GM23338 (cell line): Measurements from ENCODE around the gene GNRH2. TPM values are rescaled to one million over a fixed set of nuclear protein-coding genes. Genes with fewer than 3 reads are reported as not detected.

Experiments
- CREB1 ChIP-seq: fragments of 250-450 bp; sonication (Bioruptor Pico); IDR thresholded peaks from 2 replicates; pipeline ENCODE4 v1.5.0; 2020; ENCODE audit warnings: low read depth, mild to moderate bottlenecking, moderate library complexity
- EZH2phosphoT487 ChIP-seq: fragments of 200-600 bp; sonication (generic); IDR thresholded peaks from one replicate; pipeline ENCODE4 v1.8.1; 2018; ENCODE audit warnings: antibody characterized with exemption; ENCODE audit not compliant: unreplicated experiment
- JUNB ChIP-seq: IDR thresholded peaks from one replicate; pipeline ENCODE4 v1.6.1; 2016; ENCODE audit warnings: antibody characterized with exemption; ENCODE audit not compliant: unreplicated experiment
- NANOG ChIP-seq: IDR thresholded peaks from 2 replicates; pipeline ENCODE4 v1.6.1; 2016; ENCODE audit warnings: antibody characterized with exemption, borderline replicate concordance
- STAT1 ChIP-seq: IDR thresholded peaks from one replicate; pipeline ENCODE4 v1.6.1; 2016; ENCODE audit warnings: antibody characterized with exemption; ENCODE audit not compliant: unreplicated experiment
- ZNF114 ChIP-seq: fragments of 250-450 bp; sonication (Bioruptor Pico); IDR thresholded peaks from 2 replicates; pipeline ENCODE4 v1.5.0; 2020; ENCODE audit warnings: mild to moderate bottlenecking, moderate library complexity
- ZNF331 ChIP-seq: fragments of 250-450 bp; sonication (Bioruptor Pico); IDR thresholded peaks from 2 replicates; pipeline ENCODE4 v1.5.0; 2020; ENCODE audit warnings: low read depth, mild to moderate bottlenecking, moderate library complexity
- polyA plus RNA-seq: library from polyadenylated mRNA; unstranded; fragments of >200 nt; fragmentation: Nextera tagmentation; extraction: Ambion mirVana; gene quantifications from 2 replicates; pipeline ENCODE4 v1.2.1, GENCODE V29; 2016
- total RNA-seq: library from RNA; depleted of rRNA; stranded (reverse); fragments of >200 nt; shearing (Covaris generic); gene quantifications from 2 replicates; pipeline ENCODE4 v1.2.3, GENCODE V29; 2014
- TF ChIP-seq, protein P1 (sequence below): fragments of 250-450 bp; sonication (Bioruptor Pico); IDR thresholded peaks from 2 replicates; pipeline ENCODE4 v1.5.0; 2020; ENCODE audit warnings: mild to moderate bottlenecking, moderate library complexity
- TF ChIP-seq, protein P2 (sequence below): IDR thresholded peaks from one replicate; pipeline ENCODE4 v1.6.1; 2018; ENCODE audit warnings: antibody characterized with exemption; ENCODE audit not compliant: unreplicated experiment

GNRH2 gene
- total and polyA plus RNA-seq, 2 experiments from 2014 or later: not detected

DNA sequence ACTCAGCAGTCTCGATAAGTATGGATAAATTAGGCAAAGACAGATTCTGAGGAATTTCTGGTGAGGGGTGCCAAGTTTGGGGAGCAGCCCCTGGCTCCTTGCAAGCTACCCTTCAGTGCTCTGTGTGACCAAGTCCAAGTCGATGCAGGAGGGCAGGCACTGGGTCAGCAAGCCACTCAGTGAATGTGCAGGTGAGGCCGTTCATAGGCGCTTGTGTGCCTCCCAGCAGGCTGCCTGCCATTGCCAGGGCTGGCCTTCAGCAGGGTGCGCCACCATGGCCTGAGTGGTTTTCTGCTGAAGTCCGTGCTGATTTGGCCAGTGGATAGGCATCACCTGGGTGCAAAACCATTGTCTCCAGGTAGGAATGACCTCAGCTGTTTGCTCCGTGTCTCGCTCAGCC lies 3.3 kb upstream of the GNRH2 start (continued):
- TF ChIP-seq, protein P1, sequence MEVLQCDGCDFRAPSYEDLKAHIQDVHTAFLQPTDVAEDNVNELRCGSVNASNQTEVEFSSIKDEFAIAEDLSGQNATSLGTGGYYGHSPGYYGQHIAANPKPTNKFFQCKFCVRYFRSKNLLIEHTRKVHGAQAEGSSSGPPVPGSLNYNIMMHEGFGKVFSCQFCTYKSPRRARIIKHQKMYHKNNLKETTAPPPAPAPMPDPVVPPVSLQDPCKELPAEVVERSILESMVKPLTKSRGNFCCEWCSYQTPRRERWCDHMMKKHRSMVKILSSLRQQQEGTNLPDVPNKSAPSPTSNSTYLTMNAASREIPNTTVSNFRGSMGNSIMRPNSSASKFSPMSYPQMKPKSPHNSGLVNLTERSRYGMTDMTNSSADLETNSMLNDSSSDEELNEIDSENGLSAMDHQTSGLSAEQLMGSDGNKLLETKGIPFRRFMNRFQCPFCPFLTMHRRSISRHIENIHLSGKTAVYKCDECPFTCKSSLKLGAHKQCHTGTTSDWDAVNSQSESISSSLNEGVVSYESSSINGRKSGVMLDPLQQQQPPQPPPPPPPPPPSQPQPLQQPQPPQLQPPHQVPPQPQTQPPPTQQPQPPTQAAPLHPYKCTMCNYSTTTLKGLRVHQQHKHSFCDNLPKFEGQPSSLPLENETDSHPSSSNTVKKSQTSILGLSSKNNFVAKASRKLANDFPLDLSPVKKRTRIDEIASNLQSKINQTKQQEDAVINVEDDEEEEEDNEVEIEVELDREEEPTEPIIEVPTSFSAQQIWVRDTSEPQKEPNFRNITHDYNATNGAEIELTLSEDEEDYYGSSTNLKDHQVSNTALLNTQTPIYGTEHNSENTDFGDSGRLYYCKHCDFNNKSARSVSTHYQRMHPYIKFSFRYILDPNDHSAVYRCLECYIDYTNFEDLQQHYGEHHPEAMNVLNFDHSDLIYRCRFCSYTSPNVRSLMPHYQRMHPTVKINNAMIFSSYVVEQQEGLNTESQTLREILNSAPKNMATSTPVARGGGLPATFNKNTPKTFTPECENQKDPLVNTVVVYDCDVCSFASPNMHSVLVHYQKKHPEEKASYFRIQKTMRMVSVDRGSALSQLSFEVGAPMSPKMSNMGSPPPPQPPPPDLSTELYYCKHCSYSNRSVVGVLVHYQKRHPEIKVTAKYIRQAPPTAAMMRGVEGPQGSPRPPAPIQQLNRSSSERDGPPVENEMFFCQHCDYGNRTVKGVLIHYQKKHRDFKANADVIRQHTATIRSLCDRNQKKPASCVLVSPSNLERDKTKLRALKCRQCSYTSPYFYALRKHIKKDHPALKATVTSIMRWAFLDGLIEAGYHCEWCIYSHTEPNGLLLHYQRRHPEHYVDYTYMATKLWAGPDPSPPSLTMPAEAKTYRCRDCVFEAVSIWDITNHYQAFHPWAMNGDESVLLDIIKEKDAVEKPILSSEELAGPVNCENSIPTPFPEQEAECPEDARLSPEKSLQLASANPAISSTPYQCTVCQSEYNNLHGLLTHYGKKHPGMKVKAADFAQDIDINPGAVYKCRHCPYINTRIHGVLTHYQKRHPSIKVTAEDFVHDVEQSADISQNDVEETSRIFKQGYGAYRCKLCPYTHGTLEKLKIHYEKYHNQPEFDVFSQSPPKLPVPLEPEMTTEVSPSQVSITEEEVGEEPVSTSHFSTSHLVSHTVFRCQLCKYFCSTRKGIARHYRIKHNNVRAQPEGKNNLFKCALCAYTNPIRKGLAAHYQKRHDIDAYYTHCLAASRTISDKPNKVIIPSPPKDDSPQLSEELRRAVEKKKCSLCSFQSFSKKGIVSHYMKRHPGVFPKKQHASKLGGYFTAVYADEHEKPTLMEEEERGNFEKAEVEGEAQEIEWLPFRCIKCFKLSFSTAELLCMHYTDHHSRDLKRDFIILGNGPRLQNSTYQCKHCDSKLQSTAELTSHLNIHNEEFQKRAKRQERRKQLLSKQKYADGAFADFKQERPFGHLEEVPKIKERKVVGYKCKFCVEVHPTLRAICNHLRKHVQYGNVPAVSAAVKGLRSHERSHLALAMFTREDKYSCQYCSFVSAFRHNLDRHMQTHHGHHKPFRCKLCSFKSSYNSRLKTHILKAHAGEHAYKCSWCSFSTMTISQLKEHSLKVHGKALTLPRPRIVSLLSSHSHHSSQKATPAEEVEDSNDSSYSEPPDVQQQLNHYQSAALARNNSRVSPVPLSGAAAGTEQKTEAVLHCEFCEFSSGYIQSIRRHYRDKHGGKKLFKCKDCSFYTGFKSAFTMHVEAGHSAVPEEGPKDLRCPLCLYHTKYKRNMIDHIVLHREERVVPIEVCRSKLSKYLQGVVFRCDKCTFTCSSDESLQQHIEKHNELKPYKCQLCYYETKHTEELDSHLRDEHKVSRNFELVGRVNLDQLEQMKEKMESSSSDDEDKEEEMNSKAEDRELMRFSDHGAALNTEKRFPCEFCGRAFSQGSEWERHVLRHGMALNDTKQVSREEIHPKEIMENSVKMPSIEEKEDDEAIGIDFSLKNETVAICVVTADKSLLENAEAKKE (CRISPR knock-in tag): no peak
- TF ChIP-seq STAT1 (no peak), CREB1 (CRISPR knock-in tag) (no peak), NANOG (no peak), EZH2phosphoT487 (no peak), ZNF331 (no peak), ZNF114 (CRISPR knock-in tag) (no peak), JUNB (no peak)
- TF ChIP-seq, protein P2, sequence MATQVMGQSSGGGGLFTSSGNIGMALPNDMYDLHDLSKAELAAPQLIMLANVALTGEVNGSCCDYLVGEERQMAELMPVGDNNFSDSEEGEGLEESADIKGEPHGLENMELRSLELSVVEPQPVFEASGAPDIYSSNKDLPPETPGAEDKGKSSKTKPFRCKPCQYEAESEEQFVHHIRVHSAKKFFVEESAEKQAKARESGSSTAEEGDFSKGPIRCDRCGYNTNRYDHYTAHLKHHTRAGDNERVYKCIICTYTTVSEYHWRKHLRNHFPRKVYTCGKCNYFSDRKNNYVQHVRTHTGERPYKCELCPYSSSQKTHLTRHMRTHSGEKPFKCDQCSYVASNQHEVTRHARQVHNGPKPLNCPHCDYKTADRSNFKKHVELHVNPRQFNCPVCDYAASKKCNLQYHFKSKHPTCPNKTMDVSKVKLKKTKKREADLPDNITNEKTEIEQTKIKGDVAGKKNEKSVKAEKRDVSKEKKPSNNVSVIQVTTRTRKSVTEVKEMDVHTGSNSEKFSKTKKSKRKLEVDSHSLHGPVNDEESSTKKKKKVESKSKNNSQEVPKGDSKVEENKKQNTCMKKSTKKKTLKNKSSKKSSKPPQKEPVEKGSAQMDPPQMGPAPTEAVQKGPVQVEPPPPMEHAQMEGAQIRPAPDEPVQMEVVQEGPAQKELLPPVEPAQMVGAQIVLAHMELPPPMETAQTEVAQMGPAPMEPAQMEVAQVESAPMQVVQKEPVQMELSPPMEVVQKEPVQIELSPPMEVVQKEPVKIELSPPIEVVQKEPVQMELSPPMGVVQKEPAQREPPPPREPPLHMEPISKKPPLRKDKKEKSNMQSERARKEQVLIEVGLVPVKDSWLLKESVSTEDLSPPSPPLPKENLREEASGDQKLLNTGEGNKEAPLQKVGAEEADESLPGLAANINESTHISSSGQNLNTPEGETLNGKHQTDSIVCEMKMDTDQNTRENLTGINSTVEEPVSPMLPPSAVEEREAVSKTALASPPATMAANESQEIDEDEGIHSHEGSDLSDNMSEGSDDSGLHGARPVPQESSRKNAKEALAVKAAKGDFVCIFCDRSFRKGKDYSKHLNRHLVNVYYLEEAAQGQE: no peak
